Measurements from ENCODE around the gene IRX4.
"Not testable (repeated sequence)": the region's sequence is repeated elsewhere in the genome, so short reads cannot be mapped to it uniquely, and the experiment has no call there.

IRX4 gene

DNA sequence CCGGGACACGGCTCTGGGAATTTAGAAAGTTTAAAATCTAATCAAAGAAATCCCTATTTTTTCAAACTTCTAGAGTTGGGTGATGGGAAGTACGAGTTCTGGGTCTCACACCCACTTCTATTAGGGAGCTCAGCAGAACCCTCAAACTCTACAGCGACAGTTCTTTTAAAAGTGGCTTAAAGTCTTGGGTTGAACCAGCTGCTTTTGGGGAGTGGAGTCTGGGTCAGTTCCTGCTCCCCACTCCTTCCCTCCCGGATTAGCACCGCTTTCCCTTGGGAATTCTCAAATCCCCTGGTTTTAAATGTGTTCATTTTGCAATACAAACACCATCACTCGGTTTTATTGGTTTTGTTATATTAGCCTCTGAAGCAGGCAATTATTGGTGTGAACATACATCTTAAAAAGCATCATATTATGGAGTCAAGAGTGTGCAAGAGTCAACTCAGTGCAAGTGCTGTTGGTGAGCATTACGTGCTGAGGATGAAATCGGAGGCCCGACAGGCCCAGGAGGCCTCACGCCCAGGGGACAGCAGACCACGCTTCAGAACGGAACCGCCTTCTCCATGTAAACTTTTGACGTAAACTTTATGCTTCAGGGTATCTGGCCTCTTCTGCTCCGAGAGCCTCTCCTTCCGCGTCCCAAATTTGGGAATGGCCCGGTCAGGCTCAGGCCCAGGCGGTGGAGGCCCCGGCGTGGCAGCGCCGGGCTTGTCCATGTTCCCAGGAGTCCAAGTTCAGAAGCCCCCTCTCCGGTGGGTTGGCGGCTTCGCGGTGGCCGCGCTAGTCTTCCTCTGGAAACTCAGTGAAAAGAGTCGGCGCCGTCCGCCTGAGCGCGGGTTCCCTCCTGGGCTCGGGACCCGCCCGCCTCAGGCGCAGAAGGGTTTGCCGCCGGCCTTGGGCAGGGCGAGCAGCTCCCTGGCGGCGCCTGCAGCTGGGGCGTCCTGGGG, 5.3 kb downstream of the IRX4 start:
- DNase-seq: no peak

DNA sequence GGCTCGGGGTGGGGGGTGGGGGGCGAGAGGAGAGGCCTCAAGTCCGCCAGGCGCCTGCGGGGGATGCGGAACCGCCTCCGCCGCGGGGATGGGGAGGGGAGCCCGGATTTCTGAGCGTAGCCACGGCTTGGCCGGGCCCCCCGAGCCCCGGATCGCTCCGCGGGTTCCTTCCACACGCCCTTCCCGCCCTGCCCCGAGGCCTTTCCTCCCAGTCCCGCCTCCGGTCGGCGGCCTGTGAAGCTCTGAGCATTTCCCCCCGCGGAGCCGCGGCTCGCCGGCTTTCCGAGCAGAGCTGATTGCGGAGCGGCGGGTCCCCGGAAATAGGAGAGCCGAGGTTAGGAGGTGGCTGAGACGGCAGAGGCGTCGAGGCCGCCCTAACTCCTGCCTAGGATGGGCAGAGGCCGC, 6.1 kb downstream of the IRX4 start:
- no peak for DNase-seq

DNA sequence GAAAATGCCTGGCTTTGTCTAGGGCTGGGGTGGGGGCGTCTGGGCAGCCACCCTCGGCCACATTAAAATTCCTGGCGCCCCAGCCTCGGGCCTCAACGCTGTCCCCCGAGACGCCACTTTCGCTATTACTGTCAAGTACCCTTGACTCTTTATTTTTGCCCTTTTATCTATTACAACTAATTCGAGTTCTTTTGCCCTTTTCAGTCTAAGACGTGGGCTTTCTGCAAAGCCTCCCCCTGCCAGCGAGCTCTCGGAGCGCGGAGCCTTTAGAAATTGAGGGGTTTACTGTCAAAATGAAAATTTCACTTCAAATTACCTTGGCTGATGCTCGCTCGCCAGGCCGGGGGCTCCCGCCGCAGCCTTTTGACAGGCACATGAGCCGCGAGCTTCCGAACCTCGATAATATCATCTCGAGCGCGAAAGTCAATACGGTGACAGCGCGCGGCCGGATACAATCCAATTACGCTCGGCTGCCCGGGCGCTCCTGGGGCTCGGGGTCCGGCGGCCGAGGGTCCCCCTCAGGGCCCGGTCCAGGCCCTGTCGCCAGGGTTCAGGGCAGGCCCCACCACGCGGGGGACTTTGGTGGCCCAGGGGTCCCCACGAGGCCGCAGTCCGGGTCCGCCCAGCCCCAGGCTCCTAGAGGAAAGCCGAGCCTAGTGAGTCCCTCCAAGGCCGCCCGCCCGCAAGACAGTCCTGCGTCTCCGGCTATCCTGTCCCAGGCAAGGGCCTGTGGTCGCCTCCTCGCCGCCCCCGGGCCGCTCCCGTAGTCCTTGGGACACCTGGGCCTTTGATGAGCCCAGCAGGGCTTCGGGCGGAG, 6.7 kb downstream of the IRX4 start:
- no peak for DNase-seq

DNA sequence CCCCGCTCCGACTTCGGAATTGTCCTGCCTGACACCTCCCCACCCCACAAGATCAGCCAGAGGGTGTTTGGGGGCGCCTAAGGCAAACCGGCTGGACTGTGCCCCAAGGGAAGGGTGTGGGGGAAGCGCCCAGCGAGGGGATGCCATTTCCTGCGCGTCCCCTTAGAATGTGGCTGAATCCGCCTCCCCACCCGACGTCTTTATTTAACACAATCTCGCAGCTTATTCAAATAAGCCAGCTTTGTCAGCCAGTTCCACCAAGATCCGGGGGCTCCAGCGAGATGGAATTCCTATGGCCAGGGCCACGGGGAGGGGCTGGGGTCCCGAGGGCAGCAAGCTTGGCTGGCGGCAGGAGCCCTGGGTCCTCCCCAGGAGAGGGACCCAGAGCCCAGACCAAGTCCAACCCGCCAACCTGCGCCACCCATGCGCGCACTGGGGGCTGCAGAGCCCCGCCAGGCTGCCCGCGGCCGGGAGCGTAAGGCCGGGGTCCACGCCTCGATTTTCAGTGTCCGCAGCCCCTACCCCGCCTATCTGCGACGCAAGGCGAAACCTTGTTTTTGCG, 7.4 kb downstream of the IRX4 start:
- DNase-seq: no peak

DNA sequence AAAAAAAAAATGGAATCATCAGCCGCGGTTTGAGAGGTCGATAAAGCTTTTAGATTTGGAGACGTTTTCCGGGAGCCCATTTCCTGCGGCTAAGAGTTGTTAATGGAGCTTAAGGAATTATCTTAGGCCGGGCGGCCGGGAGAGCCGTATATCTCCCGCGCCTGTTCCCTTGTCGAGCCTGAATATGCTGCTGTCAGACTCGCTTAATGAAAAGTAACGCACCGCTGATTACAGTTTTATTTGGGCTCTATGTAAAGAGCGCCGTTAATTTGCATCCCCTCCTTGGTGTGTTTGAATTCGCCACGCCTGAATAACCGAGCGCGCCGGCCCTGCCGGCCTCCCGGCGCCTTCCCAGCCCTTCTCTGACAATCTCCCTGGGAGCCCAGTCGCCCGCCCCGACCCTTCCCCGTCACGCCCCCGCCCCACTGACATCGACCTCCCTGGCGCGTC, 7.9 kb downstream of the IRX4 start:
- no peak for DNase-seq

DNA sequence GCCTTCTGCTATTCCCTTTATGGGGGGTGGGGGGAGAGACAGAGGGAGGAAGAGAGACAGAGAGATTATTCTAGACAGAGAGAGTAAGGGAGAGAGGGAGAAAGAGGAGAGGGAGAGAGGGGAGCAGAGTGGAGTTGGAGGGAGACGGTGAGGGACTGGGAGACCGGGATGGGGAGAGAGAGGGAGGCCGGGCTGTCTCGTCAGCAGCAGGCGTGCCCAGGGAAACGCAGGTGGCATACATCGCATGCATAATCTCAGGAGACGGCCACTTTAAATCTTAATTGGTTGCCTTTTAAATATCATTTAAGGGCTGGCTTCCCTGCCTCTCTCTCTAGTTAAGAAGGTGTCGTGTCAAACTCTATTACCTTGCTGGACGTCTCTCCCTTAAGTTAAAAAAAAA, 8.4 kb downstream of the IRX4 start:
- DNase-seq: no peak

DNA sequence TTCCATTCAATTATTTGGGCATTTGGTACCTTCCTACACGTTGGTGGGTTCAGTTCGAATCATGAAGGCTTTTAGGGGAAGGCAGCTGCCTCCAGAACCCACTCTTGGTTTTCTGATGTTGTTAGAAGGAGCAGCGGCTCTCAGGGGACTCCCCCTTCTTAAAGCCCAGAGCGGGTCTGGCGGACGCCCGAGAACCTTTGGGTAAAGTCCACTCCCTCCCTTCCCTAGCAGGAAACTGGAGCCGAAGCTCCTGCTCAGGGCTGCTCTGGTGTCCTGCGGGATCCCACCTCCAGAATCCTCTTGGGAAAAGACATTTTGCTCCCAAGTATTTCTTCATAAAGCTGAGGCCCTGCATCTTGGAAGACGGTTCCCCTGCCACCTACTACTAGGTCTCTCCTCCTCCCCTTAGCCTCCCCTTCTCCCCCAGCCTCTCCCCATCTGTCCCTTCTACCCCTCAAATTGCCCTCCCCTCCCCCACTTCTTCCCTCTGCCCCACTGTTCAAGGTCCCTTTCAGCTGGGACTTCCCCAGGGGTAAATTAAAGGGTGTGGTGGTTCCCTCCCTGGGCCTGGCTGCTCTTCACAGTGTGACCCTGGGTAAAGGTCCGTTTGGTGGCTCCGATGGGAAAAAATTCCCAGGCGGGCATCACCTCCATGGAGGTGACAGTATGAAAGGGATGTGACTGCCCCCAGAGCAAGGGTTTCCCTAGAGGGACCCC, 9.3 kb downstream of the IRX4 start:
- no peak for DNase-seq

DNA sequence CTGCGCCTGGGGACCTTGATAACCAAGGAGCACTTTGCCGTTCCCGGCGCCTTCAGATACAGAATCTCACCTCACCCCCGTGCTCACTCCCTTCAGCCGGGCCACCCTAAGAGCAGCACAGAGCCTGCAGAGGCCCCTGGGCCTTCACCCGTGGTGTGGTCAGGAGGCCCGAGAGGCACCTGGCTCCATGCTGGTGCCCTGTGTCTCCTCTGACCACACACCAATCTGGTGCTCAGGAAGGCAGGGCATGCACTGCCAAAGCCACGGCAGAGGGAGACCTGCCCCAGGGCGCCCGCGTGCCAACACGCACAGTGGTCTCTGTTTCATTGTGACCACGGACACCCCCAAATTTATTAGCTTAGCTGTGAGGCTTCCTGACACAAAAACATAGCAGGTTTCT, 11.3 kb downstream of the IRX4 start:
- DNase-seq: no peak

DNA sequence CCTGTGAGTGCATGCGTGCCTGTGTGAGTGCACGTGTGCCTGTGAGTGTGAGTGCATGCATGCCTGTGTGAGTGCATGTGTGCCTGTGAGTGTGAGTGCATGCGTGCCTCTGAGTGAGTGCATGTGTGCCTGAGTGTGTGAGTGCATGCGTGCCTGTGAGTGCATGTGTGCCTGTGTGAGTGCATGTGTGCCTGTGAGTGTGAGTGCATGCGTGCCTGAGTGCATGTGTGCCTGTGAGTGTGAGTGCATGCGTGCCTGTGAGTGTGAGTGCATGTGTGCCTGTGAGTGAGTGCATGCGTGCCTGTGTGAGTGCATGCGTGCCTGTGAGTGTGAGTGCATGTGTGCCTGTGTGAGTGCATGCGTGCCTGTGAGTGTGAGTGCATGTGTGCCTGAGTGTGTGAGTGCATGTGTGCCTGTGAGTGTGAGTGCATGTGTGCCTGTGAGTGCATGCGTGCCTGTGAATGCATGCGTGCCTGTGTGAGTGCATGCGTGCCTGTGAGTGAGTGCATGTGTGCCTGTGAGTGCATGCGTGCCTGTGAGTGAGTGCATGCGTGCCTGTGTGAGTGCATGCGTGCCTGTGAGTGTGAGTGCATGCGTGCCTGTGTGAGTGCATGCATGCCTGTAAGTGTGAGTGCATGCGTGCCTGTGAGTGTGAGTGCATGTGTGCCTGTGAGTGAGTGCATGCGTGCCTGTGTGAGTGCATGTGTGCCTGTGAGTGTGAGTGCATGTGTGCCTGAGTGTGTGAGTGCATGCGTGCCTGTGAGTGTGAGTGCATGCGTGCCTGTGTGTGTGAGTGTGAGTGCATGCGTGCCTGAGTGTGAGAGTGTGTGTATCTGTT, 12.1 kb downstream of the IRX4 start:
- DNase-seq: not testable (repeated sequence)

DNA sequence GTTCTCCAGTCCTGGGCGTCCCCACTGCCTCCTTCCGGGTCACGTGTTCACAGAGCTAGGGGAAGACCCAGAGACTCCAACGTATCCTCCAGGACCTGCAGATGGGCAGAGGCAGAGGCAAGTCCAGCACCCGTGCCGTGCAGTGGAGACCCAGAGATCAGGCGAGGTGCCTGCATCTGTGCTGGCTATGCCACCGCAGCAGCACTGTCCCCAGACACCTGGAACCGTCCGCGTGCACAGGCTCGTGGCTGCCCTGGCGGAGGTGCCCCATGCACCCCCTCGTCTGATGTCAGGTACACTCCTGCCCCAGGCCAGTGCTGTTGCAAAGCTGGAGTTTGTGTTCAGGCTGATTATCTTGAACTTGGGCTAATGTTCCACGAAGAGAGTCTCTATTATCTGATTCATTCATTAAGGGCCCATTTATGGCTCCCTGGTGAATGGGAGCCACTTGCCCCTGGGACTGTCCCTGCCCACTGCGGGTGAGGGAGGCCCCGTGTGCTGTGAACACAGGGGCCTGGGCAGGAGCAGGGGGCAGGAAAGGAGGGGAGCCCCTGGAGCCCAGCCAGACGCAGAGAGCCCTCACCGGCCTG, 13.7 kb downstream of the IRX4 start:
- DNase-seq: no peak

DNA sequence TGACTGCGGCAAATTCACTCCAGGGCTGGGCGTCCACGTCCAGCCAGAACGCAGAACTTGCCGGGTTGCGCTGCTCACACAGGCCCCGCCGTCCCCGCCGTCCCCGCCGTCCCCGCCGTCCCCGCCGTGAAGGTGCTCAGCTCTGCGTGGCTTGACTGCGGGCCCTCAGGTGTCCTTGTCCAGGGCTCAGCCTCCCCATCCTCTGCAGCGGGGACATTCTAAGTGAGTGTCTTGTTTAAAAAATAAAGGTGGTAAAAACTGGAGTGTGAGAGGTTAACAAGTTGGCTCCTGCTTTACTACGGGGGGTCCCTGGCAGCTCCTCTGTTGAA, 14.9 kb downstream of the IRX4 start:
- DNase-seq: no peak

DNA sequence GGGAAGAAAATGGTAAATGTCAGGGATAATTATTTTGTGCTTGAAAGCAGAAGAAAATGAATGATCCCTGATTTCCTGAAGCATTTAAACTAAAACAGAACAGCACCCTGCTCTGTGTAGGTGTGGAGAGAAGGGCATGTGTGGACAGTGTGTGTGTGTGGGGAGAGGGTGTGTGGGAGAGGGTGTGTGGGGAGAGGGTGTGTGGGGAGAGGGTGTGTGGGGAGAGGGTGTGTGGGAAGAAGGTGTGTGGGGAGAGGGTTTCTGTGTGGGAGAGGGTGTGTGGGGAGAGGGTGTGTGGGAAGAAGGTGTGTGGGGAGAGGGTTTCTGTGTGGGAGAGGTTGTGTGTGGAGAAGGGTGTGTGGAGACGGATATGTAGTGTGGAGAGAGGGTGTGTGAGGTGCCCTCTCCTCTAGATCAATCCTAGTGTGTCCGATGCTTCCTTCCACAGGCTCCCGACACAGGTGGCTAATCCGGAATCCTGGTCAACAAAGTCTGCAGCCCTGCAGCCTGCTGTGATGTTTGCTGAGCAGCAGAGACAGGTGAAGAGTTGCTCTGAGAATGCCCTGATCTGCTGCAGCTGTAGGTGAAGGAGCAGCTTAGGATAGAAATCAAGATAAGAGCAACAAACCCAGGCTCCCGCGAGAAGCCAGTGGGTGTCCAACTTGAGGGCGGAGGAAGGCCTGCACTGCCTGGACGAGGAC, 15.5 kb downstream of the IRX4 start:
- no peak for DNase-seq

DNA sequence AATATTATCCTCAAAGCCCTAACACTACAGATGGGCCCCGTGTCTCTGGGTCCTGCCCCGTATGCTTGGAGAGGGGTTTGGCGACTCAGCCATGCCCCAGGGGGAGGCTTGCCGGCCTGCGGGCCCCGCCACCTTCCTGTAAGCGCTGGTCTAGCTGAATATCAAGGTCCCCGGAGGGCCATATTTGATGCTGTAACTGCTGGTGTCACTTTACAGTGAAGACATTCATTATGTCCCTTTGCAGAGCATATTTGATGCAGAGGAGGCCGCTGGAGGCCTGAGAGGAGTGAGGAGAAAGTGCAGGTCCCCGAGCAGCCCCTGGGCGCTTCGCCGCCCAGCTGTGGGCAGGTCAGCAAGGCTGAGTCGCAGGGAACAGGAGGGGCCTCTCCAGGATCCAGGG, 16.8 kb downstream of the IRX4 start:
- DNase-seq: no peak

DNA sequence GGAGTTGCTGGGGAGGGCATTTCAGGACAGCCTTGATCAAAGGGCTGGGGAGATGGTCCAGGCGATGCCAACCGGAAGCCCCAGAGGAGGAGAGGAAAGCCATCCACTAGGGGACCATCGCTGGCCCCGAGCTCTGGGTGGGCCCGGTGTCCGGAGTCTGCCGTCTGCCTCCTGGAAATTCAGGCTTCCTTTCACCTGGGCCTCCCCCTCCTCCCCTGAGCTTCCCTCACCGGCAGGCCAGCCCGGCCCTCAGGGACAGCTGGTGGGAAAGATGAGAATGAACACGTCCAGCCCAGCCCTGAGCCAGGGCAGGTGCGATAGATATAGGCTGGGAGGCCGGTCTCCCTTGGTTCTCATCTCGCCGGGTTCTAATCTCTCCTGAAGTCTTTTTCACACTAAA, 17.2 kb downstream of the IRX4 start:
- no peak for DNase-seq

DNA sequence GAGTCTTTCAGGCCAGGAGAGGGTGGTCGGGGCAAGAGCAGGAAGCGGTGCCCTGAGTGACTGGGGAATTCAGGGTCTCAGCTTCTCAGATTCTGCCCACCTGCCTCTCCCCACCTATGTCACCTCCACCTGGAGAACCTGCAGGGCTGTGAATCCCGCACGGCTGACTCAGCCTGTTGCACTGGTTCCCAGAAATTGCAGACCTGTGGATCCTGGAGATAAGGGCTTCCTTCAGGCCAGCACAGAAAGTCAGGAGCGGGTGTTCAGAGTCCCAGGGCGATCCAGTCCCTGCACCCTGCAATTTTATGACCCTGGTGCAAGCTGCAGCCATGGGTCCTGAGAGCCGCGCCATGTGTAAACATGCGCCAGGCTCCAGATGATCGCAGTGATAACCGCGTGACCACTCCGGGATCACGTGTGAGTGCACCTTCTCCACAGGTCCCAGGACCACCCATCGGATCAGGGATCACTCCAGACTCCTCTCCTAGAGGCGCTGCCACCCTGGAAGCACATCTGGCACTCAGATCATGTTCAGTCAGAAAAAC, 17.8 kb downstream of the IRX4 start:
- no peak for DNase-seq

DNA sequence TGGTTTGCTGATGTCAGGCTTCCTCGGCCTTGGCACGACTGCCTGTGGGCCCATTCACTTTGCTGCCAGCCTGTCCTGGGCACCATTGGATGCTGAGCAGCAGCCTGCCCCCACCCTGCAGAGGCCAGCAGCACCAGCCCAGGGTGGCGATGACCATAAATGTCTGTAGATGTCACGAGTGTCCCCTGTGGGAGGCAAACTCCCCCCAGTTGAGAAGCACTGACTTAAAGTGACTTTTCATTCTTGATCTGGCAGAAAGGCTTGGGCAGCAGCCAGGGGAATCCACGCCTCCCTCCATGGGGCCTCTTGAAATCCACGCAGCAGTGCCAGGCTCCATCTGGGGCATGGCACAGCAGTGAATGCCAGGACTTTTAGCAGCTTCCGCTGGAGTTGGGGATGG, 21.8 kb downstream of the IRX4 start:
- no peak for DNase-seq

DNA sequence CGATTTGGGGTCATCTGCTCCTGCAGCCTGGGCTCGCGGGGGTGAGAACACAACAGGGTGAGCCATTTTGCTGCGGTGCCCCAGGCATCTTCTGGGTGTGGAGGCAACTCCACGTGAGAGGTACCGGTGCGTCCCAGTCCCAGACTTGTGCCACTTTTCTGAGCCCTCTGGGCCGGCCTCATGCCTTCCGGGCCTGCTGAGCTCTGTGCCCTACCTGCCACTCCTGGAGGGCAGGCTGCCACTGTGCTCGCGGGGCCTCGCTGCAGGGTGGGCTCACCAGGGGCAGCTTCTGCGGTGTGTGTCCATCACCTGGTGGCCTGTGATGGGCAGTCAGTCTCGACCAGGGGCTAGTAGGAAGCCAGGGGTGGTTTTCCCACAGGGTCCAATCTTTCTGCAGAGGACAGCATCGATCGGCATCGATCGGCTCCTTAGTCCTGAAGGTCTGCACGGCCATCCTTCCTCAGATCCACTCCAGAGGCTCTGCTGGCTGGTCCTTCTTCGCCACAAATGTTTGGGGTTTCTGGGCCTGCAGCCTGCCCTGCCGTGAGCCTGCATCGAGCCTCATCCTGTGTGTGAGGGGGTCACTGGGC, 22.6 kb downstream of the IRX4 start:
- no peak for DNase-seq

DNA sequence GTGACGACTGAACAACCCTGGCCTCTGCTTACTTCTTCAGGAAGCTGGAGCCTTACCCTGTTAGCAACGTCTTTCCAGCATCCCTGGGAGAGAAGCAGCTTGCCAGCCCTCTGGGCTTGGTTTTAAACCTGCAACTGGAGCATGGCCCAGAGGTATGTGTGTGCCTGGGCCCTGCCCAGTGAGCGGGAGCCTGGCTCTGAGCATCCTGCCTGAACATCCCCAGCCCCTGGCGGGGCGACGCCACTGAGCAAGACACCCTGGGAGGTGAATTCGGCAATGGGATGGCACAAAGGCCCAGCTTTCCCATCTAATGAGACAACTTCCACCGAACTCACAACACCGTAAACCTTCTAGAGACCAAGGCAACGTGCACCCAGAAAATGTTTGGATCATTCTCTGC, 23.6 kb downstream of the IRX4 start:
- DNase-seq: no peak

DNA sequence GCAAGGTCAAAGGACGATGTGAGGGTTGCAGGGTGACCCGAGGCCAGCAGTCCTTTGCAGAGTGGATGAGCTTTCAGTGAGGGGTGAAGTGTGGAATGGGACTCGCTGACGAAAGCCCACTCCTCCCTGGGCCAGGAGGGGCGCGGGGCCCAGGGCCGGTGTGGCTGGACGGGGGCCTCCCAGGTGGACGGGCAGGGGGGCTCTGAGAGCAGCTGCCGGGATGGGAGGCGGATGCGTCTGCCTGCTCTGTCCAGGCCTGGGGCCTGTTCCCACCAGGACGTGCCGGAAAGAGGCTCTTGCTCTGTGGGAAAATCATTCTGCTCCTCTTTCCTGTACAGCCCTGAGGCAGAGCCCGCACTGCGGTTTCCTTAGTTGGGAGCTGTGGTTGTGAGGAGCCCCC, 24.3 kb downstream of the IRX4 start:
- DNase-seq: no peak

DNA sequence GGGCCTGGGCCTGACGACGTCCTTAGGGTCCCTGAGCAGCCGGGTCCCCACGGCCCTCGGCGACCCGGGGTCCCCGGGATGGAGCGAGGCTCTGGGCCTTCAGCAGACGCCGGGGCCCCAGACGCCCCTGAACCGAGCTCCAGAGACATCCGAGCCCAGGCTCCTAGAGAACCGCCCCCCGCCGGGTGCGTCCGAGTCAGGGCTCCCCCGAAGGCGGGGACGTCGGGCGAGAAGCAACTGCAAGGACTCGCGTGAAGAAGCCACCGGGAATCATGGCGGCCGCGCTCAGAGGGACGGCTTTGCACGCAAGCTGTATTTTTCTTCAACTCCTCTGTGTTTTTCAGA, 25.5 kb downstream of the IRX4 start:
- DNase-seq: no peak
